CD8-positive, alpha-beta memory T cell (primary cell): Measurements from ENCODE around the gene OAS3. TPM values are rescaled to one million over a fixed set of nuclear protein-coding genes. Genes with fewer than 3 reads are reported as not detected.

ENCODE experiments used
- CTCF ChIA-PET: fragments of 350-600 bp; sonication (Branson Sonifier 250); formaldehyde crosslinking; loops from one replicate; lab custom pipeline; 2021; ENCODE audit warnings: antibody characterized with exemption; lab: Charles Lee
- POLR2A ChIA-PET: fragments of 350-600 bp; sonication (Branson Sonifier 250); formaldehyde crosslinking; loops from one replicate; lab custom pipeline; 2021; ENCODE audit warnings: antibody characterized with exemption; lab: Charles Lee
- DNase-seq, 5 donors: peaks; one replicate each; pipeline versions ENCODE4 v3.0.0 to v3.0.0-alpha.2; 2020 to 2022; ENCODE audit warnings: mixed read lengths in 1 of 5
- H3K27ac ChIP-seq: one replicate; pipeline ENCODE4 v1.7.0; 2013; ENCODE audit warnings: low read depth, mild to moderate bottlenecking, low read length, moderate library complexity
- H3K27me3 ChIP-seq: 2 replicates; pipeline ENCODE4 v1.7.0; 2013; ENCODE audit warnings: low read length, mild to moderate bottlenecking; ENCODE audit not compliant: insufficient read depth, poor library complexity, severe bottlenecking
- H3K36me3 ChIP-seq: 2 replicates; pipeline ENCODE4 v1.7.0; 2013; ENCODE audit warnings: mild to moderate bottlenecking, low read length, moderate library complexity; ENCODE audit not compliant: insufficient read depth
- H3K4me1 ChIP-seq: 2 replicates; pipeline ENCODE4 v1.7.0; 2013; ENCODE audit warnings: mild to moderate bottlenecking, low read length, moderate library complexity; ENCODE audit not compliant: insufficient read depth
- H3K4me3 ChIP-seq: 2 replicates; pipeline ENCODE4 v1.7.0; 2013; ENCODE audit warnings: mild to moderate bottlenecking, low read length
- H3K9me3 ChIP-seq: 2 replicates; pipeline ENCODE4 v1.7.0; 2013; ENCODE audit warnings: mild to moderate bottlenecking, low read length
- H3K27ac Mint-ChIP-seq, 8 donors: one replicate each; pipeline ENCODE4 v1.8.0; 2020 to 2021; ENCODE audit warnings: mixed read lengths in 8 of 8, mild to moderate bottlenecking in 6 of 8, inconsistent platforms in 3 of 8, moderate library complexity in 3 of 8
- H3K27me3 Mint-ChIP-seq, 2 donors: one replicate each; pipeline ENCODE4 v1.8.0; 2020 to 2021; ENCODE audit warnings: mixed read lengths in 2 of 2, mild to moderate bottlenecking in 1 of 2, moderate library complexity in 1 of 2
- H3K36me3 Mint-ChIP-seq, 3 donors: one replicate each; pipeline ENCODE4 v1.8.0; 2020 to 2021; ENCODE audit warnings: mixed read lengths in 3 of 3, inconsistent platforms in 1 of 3, mild to moderate bottlenecking in 1 of 3
- H3K4me1 Mint-ChIP-seq, 3 donors: one replicate each; pipeline ENCODE4 v1.8.0; 2020 to 2021; ENCODE audit warnings: mixed read lengths in 3 of 3, inconsistent platforms in 1 of 3, mild to moderate bottlenecking in 1 of 3
- H3K4me3 Mint-ChIP-seq, 7 donors: one replicate each; pipeline ENCODE4 v1.8.0; 2020 to 2021; ENCODE audit warnings: mixed read lengths in 7 of 7, mild to moderate bottlenecking in 6 of 7, moderate library complexity in 4 of 7, inconsistent platforms in 2 of 7
- H3K9me3 Mint-ChIP-seq, 5 donors: one replicate each; pipeline ENCODE4 v1.8.0; 2020 to 2022; ENCODE audit warnings: mixed read lengths in 5 of 5, mild to moderate bottlenecking in 3 of 5, moderate library complexity in 2 of 5, inconsistent platforms in 1 of 5
- polyA plus RNA-seq: library from polyadenylated mRNA; unstranded; fragments of 300-500 nt; fragmentation: Illumina TruSeq; gene quantifications from one replicate; pipeline ENCODE4 v1.2.3, GENCODE V29; 2021
- total RNA-seq, 2 experiments: library from RNA; stranded (reverse); gene quantifications; one replicate each; pipeline ENCODE4 v1.2.3, GENCODE V29; 2021

The OAS3 gene
- total and polyA plus RNA-seq, 3 experiments from 2014 or later: 11.2 to 22.0 (median 12.5) TPM

- CTCF ChIA-PET: no interaction called here
- no peaks in the 10 kb centered on the region for H3K27me3 Mint-ChIP-seq
Observed at GRCh38 chr12:112936264-112936663, 2.0 kb upstream of the OAS3 start.

DNA sequence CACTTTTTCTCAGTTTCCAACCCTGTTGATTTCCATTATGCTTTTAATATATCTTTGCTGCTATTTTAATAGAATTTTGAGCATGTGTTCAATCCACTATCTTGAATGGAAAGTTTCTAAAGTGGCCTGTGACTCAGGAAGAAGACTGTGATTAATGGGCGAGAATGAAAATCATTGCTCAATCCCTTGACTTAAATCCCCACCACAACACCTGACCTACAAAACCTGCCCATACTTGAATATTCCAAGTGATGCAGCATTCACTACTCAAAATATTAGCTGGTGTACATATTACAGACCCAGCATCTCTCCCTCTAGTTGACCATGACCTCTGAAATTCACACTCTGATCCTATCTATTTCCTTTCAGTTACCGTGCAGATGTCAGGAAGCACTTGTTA, 1.3 kb upstream of the OAS3 start:
- CTCF ChIA-PET: interaction anchor here (0.9 to 1.9 kb wide), 3 partner anchors 36 to 51 kb away, joined by 3 to 10 read pairs (median 9); partner anchors contain the start of gene OAS2
- H3K9me3 Mint-ChIP-seq: no peaks in the 10 kb centered on the region
- Histone ChIP-seq H3K27me3 (no peaks in the 10 kb centered on the region), H3K4me1 (peaks cover 18% of the 10 kb centered on the region), H3K36me3 (no peaks in the 10 kb centered on the region), H3K27ac (no peak overlapping the region), H3K9me3 (no peaks in the 10 kb centered on the region), H3K4me3 (no peak overlapping the region)
- H3K27me3 Mint-ChIP-seq: no peaks in the 10 kb centered on the region
- peak overlapping the region; percentile 56 to 93 (median 84) for H3K27ac Mint-ChIP-seq
- POLR2A ChIA-PET: interaction anchor here (2.4 kb wide), 1 partner anchor 41 kb away, joined by 24 read pairs; the partner anchor contains the start of gene OAS2
- DNase-seq: no peak
- H3K4me3 Mint-ChIP-seq: peak overlapping the region; percentile 27 to 91 (median 63)
- peaks cover 29 to 40% (median 30%) of the 10 kb centered on the region in 3 donors for H3K4me1 Mint-ChIP-seq
- H3K36me3 Mint-ChIP-seq: peaks cover 0 to 5% (median 0%) of the 10 kb centered on the region in 3 donors

More at GRCh38 chr12:112936264-112936663, 2.0 kb upstream of the OAS3 start:
- DNase-seq: no peak
- Mint-ChIP-seq H3K9me3 (no peaks in the 10 kb centered on the region), H3K4me1 (peaks cover 29 to 40% (median 30%) of the 10 kb centered on the region in 3 donors), H3K36me3 (peaks cover 0 to 5% (median 0%) of the 10 kb centered on the region in 3 donors), H3K4me3 (peak overlapping the region in 1 of 7 donors; percentile 55), H3K27ac (peak overlapping the region; percentile 60 to 93 (median 82))
- Histone ChIP-seq H3K36me3 (no peaks in the 10 kb centered on the region), H3K9me3 (no peaks in the 10 kb centered on the region), H3K4me3 (no peak overlapping the region), H3K27me3 (no peaks in the 10 kb centered on the region), H3K4me1 (peaks cover 18% of the 10 kb centered on the region), H3K27ac (no peak overlapping the region)
- POLR2A ChIA-PET: no interaction called here

DNA sequence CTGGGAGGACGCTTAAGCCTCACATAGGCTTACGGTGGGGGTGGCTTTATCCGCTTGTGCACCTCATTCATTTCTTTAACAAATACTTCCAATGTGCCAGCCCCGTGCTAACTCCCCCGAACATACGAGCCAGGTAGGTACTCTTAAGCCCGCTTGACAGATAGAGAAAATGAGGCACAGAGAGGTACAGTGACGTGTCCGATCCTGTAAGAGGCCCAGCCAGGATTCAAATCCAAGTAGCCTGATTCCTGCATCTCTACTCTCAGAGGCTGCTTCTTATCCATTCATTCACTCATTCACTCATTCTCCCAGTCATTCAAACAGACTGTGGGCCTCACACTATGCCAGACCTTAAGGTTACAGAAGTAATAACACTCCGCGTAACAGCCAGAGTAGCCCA, 477 bp downstream of the OAS3 start:
- ChIA-PET CTCF (interaction anchor here (1.8 to 1.9 kb wide), 2 partner anchors 38 to 40 kb away, joined by 9 to 10 read pairs; partner anchors contain the start of gene OAS2), POLR2A (interaction anchor here (2.4 kb wide), 1 partner anchor 40 kb away, joined by 24 read pairs; the partner anchor contains the start of gene OAS2)
- H3K27ac ChIP-seq: peak overlapping the region; percentile 62

GRCh38 chr12:112939761-112940381, 1.6 kb downstream of the OAS3 start:
- Mint-ChIP-seq H3K27me3 (no peaks in the 10 kb centered on the region), H3K4me1 (peaks cover 28 to 39% (median 30%) of the 10 kb centered on the region in 3 donors), H3K9me3 (no peaks in the 10 kb centered on the region), H3K36me3 (peaks cover 5 to 22% (median 6%) of the 10 kb centered on the region in 3 donors), H3K4me3 (peak overlapping the region; percentile 82 to 95 (median 91)), H3K27ac (peak overlapping the region; percentile 27 to 97 (median 86))
- ChIA-PET POLR2A (interaction anchor here (0.6 to 1.2 kb wide), 2 partner anchors 38 to 39 kb away, joined by 3 to 4 read pairs; partner anchors contain the start of gene OAS2), CTCF (interaction anchor here (1.0 to 2.1 kb wide), 4 partner anchors 24 to 53 kb away, joined by 3 to 7 read pairs (median 4); partner anchors contain the start of gene OAS2)
- no peaks in the 10 kb centered on the region for H3K27me3 ChIP-seq
- peak overlapping the region; percentile 83 for H3K4me3 ChIP-seq
- H3K4me1 ChIP-seq: peaks cover 18% of the 10 kb centered on the region
- H3K36me3 ChIP-seq: no peaks in the 10 kb centered on the region
- DNase-seq: peak in 1 of 5 donors; percentile 6
- no peaks in the 10 kb centered on the region for H3K9me3 ChIP-seq
- H3K27ac ChIP-seq: no peak overlapping the region

More for the DNA sequence above, 477 bp downstream of the OAS3 start:
- Mint-ChIP-seq H3K27ac (peak overlapping the region; percentile 83 to 96 (median 92)), H3K27me3 (no peaks in the 10 kb centered on the region), H3K4me3 (peak overlapping the region; percentile 86 to 95 (median 91)), H3K9me3 (no peaks in the 10 kb centered on the region), H3K36me3 (peaks cover 0 to 11% (median 0%) of the 10 kb centered on the region in 3 donors), H3K4me1 (peaks cover 29 to 43% (median 30%) of the 10 kb centered on the region in 3 donors)
- Histone ChIP-seq H3K27me3 (no peaks in the 10 kb centered on the region), H3K4me3 (peak overlapping the region; percentile 83), H3K36me3 (no peaks in the 10 kb centered on the region), H3K4me1 (peaks cover 18% of the 10 kb centered on the region), H3K9me3 (no peaks in the 10 kb centered on the region)
- DNase-seq: no peak

DNA sequence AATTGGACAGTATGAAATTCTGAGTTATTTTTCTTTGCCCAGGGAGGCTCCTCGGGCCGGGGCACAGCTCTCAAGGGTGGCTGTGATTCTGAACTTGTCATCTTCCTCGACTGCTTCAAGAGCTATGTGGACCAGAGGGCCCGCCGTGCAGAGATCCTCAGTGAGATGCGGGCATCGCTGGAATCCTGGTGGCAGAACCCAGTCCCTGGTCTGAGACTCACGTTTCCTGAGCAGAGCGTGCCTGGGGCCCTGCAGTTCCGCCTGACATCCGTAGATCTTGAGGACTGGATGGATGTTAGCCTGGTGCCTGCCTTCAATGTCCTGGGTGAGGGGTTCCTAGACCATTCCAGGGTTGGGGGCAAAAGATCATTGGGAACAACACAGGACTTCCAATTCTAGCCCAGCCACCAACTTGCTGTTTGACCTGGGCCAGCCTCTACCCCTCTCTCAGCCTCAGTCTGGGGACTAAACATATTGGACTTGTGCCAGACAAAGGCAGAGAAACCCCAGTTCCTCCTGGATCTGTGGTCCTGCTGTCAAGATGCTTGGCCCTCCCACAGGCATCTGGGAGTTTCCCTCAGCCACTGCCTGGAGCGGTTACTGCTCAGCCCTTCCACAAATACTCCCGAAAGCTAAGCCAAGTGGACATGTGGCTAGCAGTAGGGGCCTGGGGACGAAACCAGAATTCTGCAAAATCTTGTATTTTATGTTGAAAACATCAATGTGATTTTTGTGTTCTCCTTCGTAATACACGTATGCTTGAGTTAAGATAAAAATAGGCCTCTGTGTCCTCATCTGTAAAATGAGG, 3.5 kb downstream of the OAS3 start:
- CTCF ChIA-PET: no interaction called here
- H3K4me3 Mint-ChIP-seq: peak overlapping the region in 1 of 7 donors; percentile 5

GRCh38 chr12:112942572-112942971, 4.3 kb downstream of the OAS3 start:
- Histone ChIP-seq H3K27me3 (no peaks in the 10 kb centered on the region), H3K4me1 (peaks cover 18% of the 10 kb centered on the region), H3K4me3 (no peak overlapping the region), H3K36me3 (peaks cover 11% of the 10 kb centered on the region), H3K9me3 (no peaks in the 10 kb centered on the region), H3K27ac (no peak overlapping the region)
- H3K4me3 Mint-ChIP-seq: no peak overlapping the region
- no peaks in the 10 kb centered on the region for H3K27me3 Mint-ChIP-seq
- H3K4me1 Mint-ChIP-seq: peaks cover 23 to 30% (median 29%) of the 10 kb centered on the region in 3 donors
- DNase-seq: no peak
- H3K9me3 Mint-ChIP-seq: no peaks in the 10 kb centered on the region
- peaks cover 15 to 46% (median 19%) of the 10 kb centered on the region in 3 donors for H3K36me3 Mint-ChIP-seq
- POLR2A ChIA-PET: no interaction called here
- H3K27ac Mint-ChIP-seq: no peak overlapping the region
- CTCF ChIA-PET: no interaction called here

More for the DNA sequence above, 3.5 kb downstream of the OAS3 start:
- H3K27ac ChIP-seq: no peak overlapping the region
- POLR2A ChIA-PET: no interaction called here
- no peaks in the 10 kb centered on the region for H3K27me3 ChIP-seq
- H3K4me1 ChIP-seq: peaks cover 18% of the 10 kb centered on the region
- H3K36me3 ChIP-seq: peaks cover 5% of the 10 kb centered on the region
- peak overlapping the region in 3 of 8 donors; percentile 14 to 58 (median 32) for H3K27ac Mint-ChIP-seq
- H3K9me3 Mint-ChIP-seq: no peaks in the 10 kb centered on the region
- peaks cover 7 to 37% (median 11%) of the 10 kb centered on the region in 3 donors for H3K36me3 Mint-ChIP-seq
- DNase-seq: no peak
- peaks cover 28 to 34% (median 30%) of the 10 kb centered on the region in 3 donors for H3K4me1 Mint-ChIP-seq
- no peak overlapping the region for H3K4me3 ChIP-seq
- H3K27me3 Mint-ChIP-seq: no peaks in the 10 kb centered on the region
- no peaks in the 10 kb centered on the region for H3K9me3 ChIP-seq

DNA sequence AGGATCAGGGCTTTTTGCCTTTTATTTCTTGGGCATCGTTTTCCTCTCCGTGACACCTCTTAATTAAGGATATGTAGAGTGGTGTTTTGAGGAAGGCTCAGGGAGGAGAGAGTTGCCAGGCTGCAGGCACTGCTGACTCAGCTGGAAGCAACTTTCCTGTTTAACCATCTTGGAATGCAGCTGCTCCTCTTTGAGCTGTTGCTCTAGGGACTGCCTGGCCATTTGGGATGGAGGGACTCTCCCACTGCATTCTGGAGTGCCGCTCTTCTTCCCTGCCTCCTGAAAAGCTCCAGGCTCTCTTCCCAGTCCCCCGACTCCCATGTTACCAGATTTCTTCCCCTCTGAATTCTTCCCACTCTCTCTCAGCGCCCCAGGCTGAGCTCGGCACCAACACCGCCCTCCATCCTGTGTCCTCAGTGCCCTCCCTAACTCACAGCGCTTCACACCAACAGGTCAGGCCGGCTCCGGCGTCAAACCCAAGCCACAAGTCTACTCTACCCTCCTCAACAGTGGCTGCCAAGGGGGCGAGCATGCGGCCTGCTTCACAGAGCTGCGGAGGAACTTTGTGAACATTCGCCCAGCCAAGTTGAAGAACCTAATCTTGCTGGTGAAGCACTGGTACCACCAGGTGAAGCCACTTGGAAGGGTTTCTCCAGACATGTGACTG, 5.9 kb downstream of the OAS3 start:
- POLR2A ChIA-PET: no interaction called here

More for the DNA sequence above, 5.9 kb downstream of the OAS3 start:
- H3K27me3 ChIP-seq: no peaks in the 10 kb centered on the region
- peaks cover 23% of the 10 kb centered on the region for H3K36me3 ChIP-seq
- no peak overlapping the region for H3K4me3 ChIP-seq
- Mint-ChIP-seq H3K27ac (no peak overlapping the region), H3K4me1 (peaks cover 13 to 19% (median 17%) of the 10 kb centered on the region in 3 donors), H3K4me3 (peak overlapping the region in 1 of 7 donors; percentile 51), H3K27me3 (no peaks in the 10 kb centered on the region), H3K36me3 (peaks cover 15 to 56% (median 20%) of the 10 kb centered on the region in 3 donors), H3K9me3 (no peaks in the 10 kb centered on the region)
- H3K9me3 ChIP-seq: no peaks in the 10 kb centered on the region
- DNase-seq: no peak
- no peak overlapping the region for H3K27ac ChIP-seq
- peaks cover 13% of the 10 kb centered on the region for H3K4me1 ChIP-seq
- CTCF ChIA-PET: no interaction called here
